ENCODE measurements around the gene GRIP1. TPM values are rescaled to one million over a fixed set of nuclear protein-coding genes. Genes with fewer than 3 reads are reported as not detected.

The GRIP1 gene
- total and polyA plus RNA-seq, 2 donors = 0.71 to 3.9 TPM

DNA sequence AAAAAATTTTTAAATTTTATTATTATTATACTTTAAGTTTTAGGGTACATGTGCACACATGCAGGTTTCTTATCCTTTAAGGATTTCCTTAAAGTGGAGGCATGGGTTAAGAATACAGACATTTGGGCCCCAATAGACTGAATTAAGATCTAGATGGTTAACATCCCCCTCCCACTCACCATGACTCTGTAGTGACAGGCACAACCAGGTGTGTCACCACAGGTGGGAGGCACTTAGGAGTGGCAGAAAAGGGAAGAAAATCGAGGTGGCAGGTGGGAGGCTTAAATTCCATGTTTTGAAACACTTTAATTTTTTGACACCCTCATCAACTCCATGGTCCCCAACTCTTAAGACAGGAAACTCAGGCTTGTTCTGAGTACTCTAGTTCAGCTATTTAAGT lies 37.6 kb upstream of the GRIP1 start:
- H3K9me3 ChIP-seq (ENCODE audit: control insufficient read depth in 2 of 2, insufficient read depth in 1 of 2, low read length in 1 of 2) = no peaks in the 10 kb centered on the region
- no peak for DNase-seq (ENCODE audit: low read depth in 6 of 9, low spot score in 9 of 9)
- no peaks in the 10 kb centered on the region for H3K36me3 ChIP-seq (ENCODE audit: control insufficient read depth in 2 of 2, insufficient read depth in 2 of 2, low read length in 1 of 2)
- 45% methylated on average over 1 of the region's 1 CpG for WGBS
- no peak overlapping the region for H3K27ac ChIP-seq (ENCODE audit: low read depth in 1 of 2, low read length in 1 of 2)
- H3K27me3 ChIP-seq (ENCODE audit: control insufficient read depth in 2 of 2, insufficient read depth in 1 of 2, low read length in 1 of 2) = no peaks in the 10 kb centered on the region
- no peak overlapping the region for H3K4me3 ChIP-seq (ENCODE audit: low read length in 2 of 2)
- H3K4me1 ChIP-seq (ENCODE audit: control insufficient read depth in 2 of 2, insufficient read depth in 2 of 2, low read length in 2 of 2) = no peaks in the 10 kb centered on the region

DNA sequence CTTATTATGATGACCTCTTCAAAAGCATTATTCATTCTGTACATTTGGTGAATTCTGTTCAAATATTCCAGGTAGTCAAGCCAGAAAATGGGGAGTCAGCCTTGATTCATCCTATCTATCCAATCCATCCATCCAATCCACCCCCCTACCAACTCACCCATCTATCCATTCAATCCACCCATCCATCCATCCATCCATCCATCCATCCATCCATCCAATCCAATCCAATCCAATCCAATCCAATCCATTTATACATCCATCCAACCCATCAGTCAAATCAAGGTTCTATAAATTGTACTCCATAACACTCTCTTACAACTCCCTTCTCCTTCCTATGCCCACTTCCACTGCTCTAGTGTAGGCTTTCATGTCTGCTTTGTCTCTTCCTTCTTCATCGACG lies 35.8 kb upstream of the GRIP1 start:
- Histone ChIP-seq H3K27ac (ENCODE audit: low read depth in 1 of 2, low read length in 1 of 2) (no peak overlapping the region), H3K4me1 (ENCODE audit: control insufficient read depth in 2 of 2, insufficient read depth in 2 of 2, low read length in 2 of 2) (peaks cover 0 to 2% of the 10 kb centered on the region in 2 donors), H3K4me3 (ENCODE audit: low read length in 2 of 2) (no peak overlapping the region), H3K27me3 (ENCODE audit: control insufficient read depth in 2 of 2, insufficient read depth in 1 of 2, low read length in 1 of 2) (no peaks in the 10 kb centered on the region), H3K36me3 (ENCODE audit: control insufficient read depth in 2 of 2, insufficient read depth in 2 of 2, low read length in 1 of 2) (no peaks in the 10 kb centered on the region), H3K9me3 (ENCODE audit: control insufficient read depth in 2 of 2, insufficient read depth in 1 of 2, low read length in 1 of 2) (no peaks in the 10 kb centered on the region)
- no peak for DNase-seq (ENCODE audit: low read depth in 6 of 9, low spot score in 9 of 9)
- WGBS = 97% methylated on average over 2 of the region's 2 CpGs

DNA sequence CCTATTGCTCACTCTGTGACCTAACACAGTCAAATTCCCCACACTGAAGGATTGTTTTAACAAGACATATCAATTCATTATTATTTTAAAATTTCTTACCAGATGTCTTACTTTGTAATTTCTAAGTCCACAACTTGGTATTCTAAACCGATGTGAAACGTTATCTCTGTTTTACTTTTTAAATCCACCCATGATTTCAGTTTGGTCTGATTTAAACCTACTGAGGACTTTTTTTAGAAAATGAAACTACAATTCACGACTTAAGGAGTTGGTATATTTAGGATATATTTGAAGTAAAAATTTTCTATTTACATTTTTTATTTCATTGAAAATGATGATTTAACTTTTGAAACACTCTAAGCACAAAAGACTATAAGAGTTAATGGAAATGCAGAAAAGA lies 35.1 kb upstream of the GRIP1 start:
- Histone ChIP-seq H3K36me3 (ENCODE audit: control insufficient read depth in 2 of 2, insufficient read depth in 2 of 2, low read length in 1 of 2) (no peaks in the 10 kb centered on the region), H3K27me3 (ENCODE audit: control insufficient read depth in 2 of 2, insufficient read depth in 1 of 2, low read length in 1 of 2) (no peaks in the 10 kb centered on the region), H3K4me3 (ENCODE audit: low read length in 2 of 2) (no peak overlapping the region), H3K27ac (ENCODE audit: low read depth in 1 of 2, low read length in 1 of 2) (no peak overlapping the region), H3K9me3 (ENCODE audit: control insufficient read depth in 2 of 2, insufficient read depth in 1 of 2, low read length in 1 of 2) (no peaks in the 10 kb centered on the region), H3K4me1 (ENCODE audit: control insufficient read depth in 2 of 2, insufficient read depth in 2 of 2, low read length in 2 of 2) (peaks cover 5 to 7% of the 10 kb centered on the region in 2 donors)
- WGBS = 27% methylated on average over 3 of the region's 3 CpGs
- peak in 1 of 9 donors; percentile 19 for DNase-seq (ENCODE audit: low read depth in 6 of 9, low spot score in 9 of 9)

DNA sequence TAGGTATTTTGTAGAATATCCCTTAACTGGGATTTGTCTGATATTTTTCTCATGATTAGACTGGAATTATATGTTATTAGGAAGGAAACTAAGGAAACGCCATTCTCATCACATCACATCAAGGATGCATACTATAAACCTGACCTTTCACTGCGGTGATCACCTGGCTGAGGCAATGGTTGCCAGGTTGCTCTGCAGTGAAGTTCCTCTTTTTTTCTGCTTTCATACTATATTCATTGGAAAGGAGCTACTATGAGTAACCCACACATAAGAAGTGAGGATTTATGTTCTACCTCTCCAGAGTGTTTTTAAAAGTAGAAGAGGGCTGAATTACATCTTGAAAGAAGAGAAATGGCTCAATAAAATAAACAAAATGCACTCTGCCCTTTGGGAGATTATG lies 31.0 kb upstream of the GRIP1 start:
- DNase-seq (ENCODE audit: low read depth in 6 of 9, low spot score in 9 of 9) = no peak
- Histone ChIP-seq H3K27ac (ENCODE audit: low read depth in 1 of 2, low read length in 1 of 2) (no peak overlapping the region), H3K36me3 (ENCODE audit: control insufficient read depth in 2 of 2, insufficient read depth in 2 of 2, low read length in 1 of 2) (no peaks in the 10 kb centered on the region), H3K4me1 (ENCODE audit: control insufficient read depth in 2 of 2, insufficient read depth in 2 of 2, low read length in 2 of 2) (peaks cover 5 to 7% of the 10 kb centered on the region in 2 donors), H3K4me3 (ENCODE audit: low read length in 2 of 2) (no peak overlapping the region), H3K9me3 (ENCODE audit: control insufficient read depth in 2 of 2, insufficient read depth in 1 of 2, low read length in 1 of 2) (no peaks in the 10 kb centered on the region), H3K27me3 (ENCODE audit: control insufficient read depth in 2 of 2, insufficient read depth in 1 of 2, low read length in 1 of 2) (no peaks in the 10 kb centered on the region)
- WGBS = 40% methylated on average over 2 of the region's 2 CpGs

DNA sequence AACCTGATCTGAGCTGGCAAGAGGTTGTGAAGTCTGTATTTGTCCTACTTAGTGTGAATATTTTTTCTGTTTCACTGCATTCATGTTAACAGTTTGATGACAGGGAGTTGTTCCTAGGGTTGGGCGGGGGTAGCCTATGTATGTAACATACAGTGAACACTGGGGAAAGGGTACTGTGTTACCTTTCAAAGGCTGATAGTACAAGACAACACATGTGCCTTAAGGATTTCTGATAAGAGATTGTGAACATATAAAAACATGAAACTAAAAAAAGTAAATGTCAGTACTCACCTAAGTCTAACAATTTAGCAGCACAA lies 30.5 kb upstream of the GRIP1 start:
- no peak for DNase-seq (ENCODE audit: low read depth in 6 of 9, low spot score in 9 of 9)
- Histone ChIP-seq H3K9me3 (ENCODE audit: control insufficient read depth in 2 of 2, insufficient read depth in 1 of 2, low read length in 1 of 2) (no peaks in the 10 kb centered on the region), H3K27me3 (ENCODE audit: control insufficient read depth in 2 of 2, insufficient read depth in 1 of 2, low read length in 1 of 2) (no peaks in the 10 kb centered on the region), H3K4me1 (ENCODE audit: control insufficient read depth in 2 of 2, insufficient read depth in 2 of 2, low read length in 2 of 2) (peaks cover 5 to 7% of the 10 kb centered on the region in 2 donors), H3K4me3 (ENCODE audit: low read length in 2 of 2) (no peak overlapping the region), H3K36me3 (ENCODE audit: control insufficient read depth in 2 of 2, insufficient read depth in 2 of 2, low read length in 1 of 2) (no peaks in the 10 kb centered on the region), H3K27ac (ENCODE audit: low read depth in 1 of 2, low read length in 1 of 2) (peak overlapping the region in 1 of 2 donors; percentile 38)
- 60% methylated on average over 1 of the region's 1 CpG for WGBS

DNA sequence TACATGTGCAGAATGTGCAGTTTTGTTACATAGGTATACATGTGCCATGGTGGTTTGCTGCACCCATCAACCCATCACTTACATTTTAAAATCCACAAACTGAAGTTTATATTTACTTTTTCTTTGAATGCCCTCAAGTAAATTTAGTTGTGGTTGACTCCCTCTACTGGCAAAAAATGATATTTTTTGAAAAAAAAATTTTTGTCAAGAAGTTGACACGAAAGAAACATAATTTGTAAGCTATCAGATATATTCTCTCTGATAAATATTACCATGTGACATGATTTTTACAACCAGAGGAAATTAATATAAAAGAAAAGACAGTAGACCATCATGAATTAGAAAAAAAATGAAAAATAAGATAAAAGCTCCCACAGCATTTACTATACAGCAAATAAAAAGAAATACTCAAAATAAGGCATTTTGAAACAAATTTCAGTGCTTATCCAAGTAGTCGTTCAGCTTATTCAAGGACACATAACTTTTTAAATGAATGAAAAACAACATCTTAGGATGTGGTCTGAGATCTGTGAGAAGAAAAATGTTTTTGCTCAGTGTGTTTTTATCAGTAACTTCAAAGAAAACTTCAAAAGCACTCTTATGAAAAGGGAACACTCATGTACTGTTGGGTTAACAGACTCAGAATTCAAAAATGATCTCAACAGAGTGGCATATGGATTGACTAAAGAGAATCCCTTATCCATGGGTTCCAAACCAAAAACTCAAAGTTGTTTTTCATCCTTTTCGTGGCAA lies 30.0 kb upstream of the GRIP1 start:
- DNase-seq (ENCODE audit: low read depth in 6 of 9, low spot score in 9 of 9) = peak; percentile 14 to 84 (median 51)
- no peaks in the 10 kb centered on the region for H3K9me3 ChIP-seq (ENCODE audit: control insufficient read depth in 2 of 2, insufficient read depth in 1 of 2, low read length in 1 of 2)
- no peak overlapping the region for H3K4me3 ChIP-seq (ENCODE audit: low read length in 2 of 2)
- 19% methylated on average over 3 of the region's 3 CpGs for WGBS
- H3K36me3 ChIP-seq (ENCODE audit: control insufficient read depth in 2 of 2, insufficient read depth in 2 of 2, low read length in 1 of 2) = no peaks in the 10 kb centered on the region
- H3K27me3 ChIP-seq (ENCODE audit: control insufficient read depth in 2 of 2, insufficient read depth in 1 of 2, low read length in 1 of 2) = no peaks in the 10 kb centered on the region
- peak overlapping the region in 1 of 2 donors; percentile 38 for H3K27ac ChIP-seq (ENCODE audit: low read depth in 1 of 2, low read length in 1 of 2)
- peaks cover 5 to 7% of the 10 kb centered on the region in 2 donors for H3K4me1 ChIP-seq (ENCODE audit: control insufficient read depth in 2 of 2, insufficient read depth in 2 of 2, low read length in 2 of 2)

DNA sequence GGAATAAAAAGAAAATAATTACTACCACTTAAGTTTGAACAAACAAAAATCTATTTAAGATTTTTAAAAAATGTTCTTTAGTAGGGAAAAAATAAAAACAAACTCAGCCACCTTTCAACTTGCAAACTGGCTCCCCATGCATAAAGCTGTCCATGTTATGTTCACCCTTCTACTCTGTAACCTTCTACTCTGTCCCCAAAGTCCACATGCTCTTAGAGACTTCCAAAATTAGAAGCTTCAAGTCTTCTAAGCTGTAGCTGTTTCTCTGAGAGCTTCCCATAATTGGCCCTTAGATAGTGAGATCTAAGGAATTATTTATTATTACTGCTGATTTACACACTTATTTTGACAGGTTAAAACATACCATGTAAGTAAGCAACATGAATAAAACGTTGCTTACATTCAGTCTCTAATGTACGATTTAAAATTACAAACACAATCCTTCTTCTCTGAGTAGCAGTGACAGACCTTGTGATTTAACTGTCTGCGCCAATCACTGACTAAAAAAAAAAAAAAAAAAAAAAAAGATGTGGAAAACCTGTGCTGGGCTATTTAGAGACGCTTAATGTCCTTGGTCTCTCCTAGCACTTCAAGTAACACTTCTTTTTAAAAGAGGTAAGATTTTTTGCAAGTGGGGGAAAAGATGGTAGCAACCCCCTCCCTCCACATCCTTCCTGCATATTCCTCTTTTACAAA lies 28.3 kb upstream of the GRIP1 start:
- no peaks in the 10 kb centered on the region for H3K27me3 ChIP-seq (ENCODE audit: control insufficient read depth in 2 of 2, insufficient read depth in 1 of 2, low read length in 1 of 2)
- H3K4me3 ChIP-seq (ENCODE audit: low read length in 2 of 2) = no peak overlapping the region
- DNase-seq (ENCODE audit: low read depth in 6 of 9, low spot score in 9 of 9) = no peak
- H3K36me3 ChIP-seq (ENCODE audit: control insufficient read depth in 2 of 2, insufficient read depth in 2 of 2, low read length in 1 of 2) = no peaks in the 10 kb centered on the region
- 95% methylated on average over 4 of the region's 4 CpGs for WGBS
- no peaks in the 10 kb centered on the region for H3K9me3 ChIP-seq (ENCODE audit: control insufficient read depth in 2 of 2, insufficient read depth in 1 of 2, low read length in 1 of 2)
- peaks cover 5 to 7% of the 10 kb centered on the region in 2 donors for H3K4me1 ChIP-seq (ENCODE audit: control insufficient read depth in 2 of 2, insufficient read depth in 2 of 2, low read length in 2 of 2)
- no peak overlapping the region for H3K27ac ChIP-seq (ENCODE audit: low read depth in 1 of 2, low read length in 1 of 2)

DNA sequence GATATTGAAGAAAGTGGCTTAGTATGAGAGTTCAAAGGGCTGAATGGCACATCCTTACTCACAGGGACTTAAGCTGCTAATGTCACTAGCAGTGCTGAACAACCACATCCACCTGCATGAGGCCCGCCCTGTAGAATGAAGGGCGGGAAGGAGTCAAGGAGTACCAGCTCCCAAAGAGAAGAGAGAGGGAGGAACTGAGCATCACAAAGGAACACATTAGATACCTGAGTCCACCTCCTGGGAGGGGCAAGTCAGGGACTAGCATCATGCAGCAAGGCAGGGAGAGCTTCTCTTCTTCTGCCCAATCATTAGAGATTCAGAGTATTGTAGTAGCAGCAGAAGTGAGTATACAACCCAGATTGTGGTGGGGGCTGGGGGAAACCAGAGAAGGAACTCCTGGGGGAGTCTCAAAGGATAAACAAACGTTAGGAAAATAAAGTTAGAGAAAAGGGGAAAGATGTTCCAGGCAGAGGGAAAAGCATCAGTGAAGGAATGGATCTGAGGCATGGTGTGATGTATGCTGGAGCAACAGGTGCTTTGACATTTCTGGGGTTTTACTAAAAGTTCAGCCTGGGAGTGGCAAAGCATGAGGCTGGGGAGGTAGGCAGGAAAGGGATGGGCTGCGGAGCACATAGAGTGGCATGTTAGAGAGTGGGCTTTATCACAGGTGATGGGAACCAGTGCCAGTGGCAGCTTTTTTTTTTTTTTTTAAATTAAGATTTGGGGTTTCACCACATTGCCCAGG lies 21.0 kb upstream of the GRIP1 start:
- H3K36me3 ChIP-seq (ENCODE audit: control insufficient read depth in 2 of 2, insufficient read depth in 2 of 2, low read length in 1 of 2) = no peaks in the 10 kb centered on the region
- no peaks in the 10 kb centered on the region for H3K4me1 ChIP-seq (ENCODE audit: control insufficient read depth in 2 of 2, insufficient read depth in 2 of 2, low read length in 2 of 2)
- no peaks in the 10 kb centered on the region for H3K9me3 ChIP-seq (ENCODE audit: control insufficient read depth in 2 of 2, insufficient read depth in 1 of 2, low read length in 1 of 2)
- WGBS = 91% methylated on average over 4 of the region's 4 CpGs
- no peak overlapping the region for H3K4me3 ChIP-seq (ENCODE audit: low read length in 2 of 2)
- DNase-seq (ENCODE audit: low read depth in 6 of 9, low spot score in 9 of 9) = no peak
- H3K27me3 ChIP-seq (ENCODE audit: control insufficient read depth in 2 of 2, insufficient read depth in 1 of 2, low read length in 1 of 2) = no peaks in the 10 kb centered on the region
- no peak overlapping the region for H3K27ac ChIP-seq (ENCODE audit: low read depth in 1 of 2, low read length in 1 of 2)

DNA sequence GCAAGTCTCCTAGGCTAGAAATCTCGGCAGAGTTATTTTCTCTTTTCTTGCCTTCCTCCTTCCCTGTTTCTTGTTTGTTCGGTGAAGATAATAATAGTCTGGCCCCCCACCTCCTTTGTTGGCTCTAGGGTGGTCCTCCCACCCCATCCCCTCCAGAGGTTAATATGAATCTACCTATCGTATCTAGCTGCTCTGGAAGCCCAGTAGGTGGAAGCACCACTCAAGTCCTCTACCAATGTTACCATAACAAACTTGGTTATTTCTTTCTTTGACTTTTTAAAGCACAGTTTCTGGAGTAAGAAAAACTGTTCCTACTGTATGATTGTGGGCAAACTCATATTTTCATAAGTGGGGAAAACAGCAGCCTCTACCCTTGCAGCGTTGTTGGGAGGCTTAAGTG lies 19.7 kb upstream of the GRIP1 start:
- DNase-seq (ENCODE audit: low read depth in 6 of 9, low spot score in 9 of 9) = no peak
- no peaks in the 10 kb centered on the region for H3K27me3 ChIP-seq (ENCODE audit: control insufficient read depth in 2 of 2, insufficient read depth in 1 of 2, low read length in 1 of 2)
- 93% methylated on average over 4 of the region's 4 CpGs for WGBS

More for the DNA sequence above, 19.7 kb upstream of the GRIP1 start:
- H3K27ac ChIP-seq (ENCODE audit: low read depth in 1 of 2, low read length in 1 of 2) = no peak overlapping the region
- no peak overlapping the region for H3K4me3 ChIP-seq (ENCODE audit: low read length in 2 of 2)
- no peaks in the 10 kb centered on the region for H3K36me3 ChIP-seq (ENCODE audit: control insufficient read depth in 2 of 2, insufficient read depth in 2 of 2, low read length in 1 of 2)
- no peaks in the 10 kb centered on the region for H3K4me1 ChIP-seq (ENCODE audit: control insufficient read depth in 2 of 2, insufficient read depth in 2 of 2, low read length in 2 of 2)
- H3K9me3 ChIP-seq (ENCODE audit: control insufficient read depth in 2 of 2, insufficient read depth in 1 of 2, low read length in 1 of 2) = no peaks in the 10 kb centered on the region

All from thymus (tissue), 11 donors.